ENCODE measurements around the gene SLC25A40. TPM values are rescaled to one million over a fixed set of nuclear protein-coding genes. Genes with fewer than 3 reads are reported as not detected.

SLC25A40 gene
- total RNA-seq, 1 donor from 2014 or later = 27.7 TPM

GRCh38 chr7:87866089-87866488, 10.1 kb downstream of the SLC25A40 start:
- Mint-ChIP-seq H3K4me1 (ENCODE audit: unreplicated experiment) (no peaks in the 10 kb centered on the region), H3K27ac (ENCODE audit: unreplicated experiment) (no peak overlapping the region), H3K36me3 (ENCODE audit: low read depth, unreplicated experiment) (peaks cover 39% of the 10 kb centered on the region), H3K9me3 (ENCODE audit: unreplicated experiment) (no peaks in the 10 kb centered on the region), H3K4me3 (ENCODE audit: unreplicated experiment) (peak overlapping the region; percentile 27), H3K27me3 (ENCODE audit: unreplicated experiment) (peaks cover 2% of the 10 kb centered on the region)
- no peak for DNase-seq (ENCODE audit: low spot score)
- TF ChIP-seq CTCF (IDR thresholded peaks at IDR 0.05; ENCODE audit: unreplicated experiment) = no peak

- TF ChIP-seq CTCF (IDR thresholded peaks at IDR 0.05; ENCODE audit: unreplicated experiment) = no peak
- peaks cover 10% of the 10 kb centered on the region for H3K36me3 Mint-ChIP-seq (ENCODE audit: low read depth, unreplicated experiment)
- DNase-seq (ENCODE audit: low spot score) = no peak
- peaks cover 3% of the 10 kb centered on the region for H3K27me3 Mint-ChIP-seq (ENCODE audit: unreplicated experiment)
- H3K4me3 Mint-ChIP-seq (ENCODE audit: unreplicated experiment) = peak overlapping the region; percentile 71
- H3K4me1 Mint-ChIP-seq (ENCODE audit: unreplicated experiment) = no peaks in the 10 kb centered on the region
- H3K27ac Mint-ChIP-seq (ENCODE audit: unreplicated experiment) = no peak overlapping the region
- H3K9me3 Mint-ChIP-seq (ENCODE audit: unreplicated experiment) = no peaks in the 10 kb centered on the region
These were observed 17.6 kb downstream of the SLC25A40 start for GRCh38 chr7:87858417-87859100.

- TF ChIP-seq CTCF (IDR thresholded peaks at IDR 0.05; ENCODE audit: unreplicated experiment) = no peak
- no peaks in the 10 kb centered on the region for H3K9me3 Mint-ChIP-seq (ENCODE audit: unreplicated experiment)
- no peaks in the 10 kb centered on the region for H3K4me1 Mint-ChIP-seq (ENCODE audit: unreplicated experiment)
- no peak for DNase-seq (ENCODE audit: low spot score)
- no peak overlapping the region for H3K27ac Mint-ChIP-seq (ENCODE audit: unreplicated experiment)
- no peak overlapping the region for H3K4me3 Mint-ChIP-seq (ENCODE audit: unreplicated experiment)
- peaks cover 4% of the 10 kb centered on the region for H3K36me3 Mint-ChIP-seq (ENCODE audit: low read depth, unreplicated experiment)
- H3K27me3 Mint-ChIP-seq (ENCODE audit: unreplicated experiment) = peaks cover 3% of the 10 kb centered on the region
These were observed 22.8 kb downstream of the SLC25A40 start for GRCh38 chr7:87853237-87853864.

- no peaks in the 10 kb centered on the region for H3K36me3 Mint-ChIP-seq (ENCODE audit: low read depth, unreplicated experiment)
- no peak overlapping the region for H3K27ac Mint-ChIP-seq (ENCODE audit: unreplicated experiment)
- no peak for TF ChIP-seq CTCF (IDR thresholded peaks at IDR 0.05; ENCODE audit: unreplicated experiment)
- no peaks in the 10 kb centered on the region for H3K9me3 Mint-ChIP-seq (ENCODE audit: unreplicated experiment)
- no peaks in the 10 kb centered on the region for H3K27me3 Mint-ChIP-seq (ENCODE audit: unreplicated experiment)
- no peaks in the 10 kb centered on the region for H3K4me1 Mint-ChIP-seq (ENCODE audit: unreplicated experiment)
- H3K4me3 Mint-ChIP-seq (ENCODE audit: unreplicated experiment) = no peak overlapping the region
- no peak for DNase-seq (ENCODE audit: low spot score)
These were observed 23.9 kb downstream of the SLC25A40 start for GRCh38 chr7:87852306-87852705.
